Uterus (tissue), 4 donors: Measurements from ENCODE around the gene GCSAM. TPM values are rescaled to one million over a fixed set of nuclear protein-coding genes. Genes with fewer than 3 reads are reported as not detected.

Experiments used
- DNase-seq, 2 donors: peaks; one replicate each; pipeline ENCODE4 v3.0.0-alpha.2; 2019 to 2020
- H3K27ac ChIP-seq, 2 donors: fragments of 200-600 bp; sonication (generic); 1 replicate in 1 of 2; 2 replicates in 1 of 2; pipeline ENCODE4 v1.5.1; 2016 to 2018
- H3K27me3 ChIP-seq, 2 donors: fragments of 200-600 bp; sonication (generic); one replicate each; pipeline ENCODE4 v1.5.1; 2018 to 2019; ENCODE audit warnings: control low read depth in 1 of 2
- H3K36me3 ChIP-seq, 2 donors: fragments of 200-600 bp; sonication (generic); one replicate each; pipeline ENCODE4 v1.5.1; 2019; ENCODE audit warnings: control low read depth in 1 of 2
- H3K4me1 ChIP-seq, 2 donors: fragments of 200-600 bp; sonication (generic); one replicate each; pipeline ENCODE4 v1.5.1; 2018 to 2019; ENCODE audit warnings: control low read depth in 1 of 2
- H3K4me3 ChIP-seq, 2 donors: fragments of 200-600 bp; sonication (generic); 1 replicate in 1 of 2; 2 replicates in 1 of 2; pipeline ENCODE4 v1.5.1; 2018 to 2019; ENCODE audit warnings: mild to moderate bottlenecking in 1 of 2
- H3K9me3 ChIP-seq, 2 donors: fragments of 200-600 bp; sonication (generic); one replicate each; pipeline ENCODE4 v1.5.1; 2019; ENCODE audit warnings: control low read depth in 1 of 2
- POLR2A ChIP-seq, 2 donors: fragments of 450-650 bp; IDR thresholded peaks; one replicate each; pipeline ENCODE4 v1.6.1; 2016; ENCODE audit warnings: antibody characterized with exemption in 2 of 2, mild to moderate bottlenecking in 1 of 2, moderate library complexity in 1 of 2
- intact Hi-C: fragments of 100-400 bp; cut with DNase I; formaldehyde crosslinking; loops from one replicate; pipeline ENCODE4 v1.15.1; 2023; ENCODE audit warnings: low total_unique reads
- total RNA-seq, 4 donors: library from RNA; depleted of rRNA in 3 of 4; stranded (reverse); fragments of >200 nt in 3 of 4; gene quantifications; one replicate each; pipeline versions ENCODE4 v1.1.0 to v1.2.4, GENCODE V29; 2014 to 2023
- TF ChIP-seq, protein P1 (sequence below), 4 experiments: fragments of 200-600 bp in 2 of 4; fragments of 450-650 bp in 2 of 4; sonication (generic) in 2 of 4; IDR thresholded peaks; one replicate each; pipeline ENCODE4 v1.5.1; 2016 to 2019; ENCODE audit warnings: antibody characterized with exemption in 4 of 4, mild to moderate bottlenecking in 2 of 4, moderate library complexity in 1 of 4
- donor health status: DM: yes; HTN: yes; CAD: no.

GCSAM gene
- total RNA-seq, 4 donors from 2014 or later: 0.14 TPM; not detected in 3

DNA sequence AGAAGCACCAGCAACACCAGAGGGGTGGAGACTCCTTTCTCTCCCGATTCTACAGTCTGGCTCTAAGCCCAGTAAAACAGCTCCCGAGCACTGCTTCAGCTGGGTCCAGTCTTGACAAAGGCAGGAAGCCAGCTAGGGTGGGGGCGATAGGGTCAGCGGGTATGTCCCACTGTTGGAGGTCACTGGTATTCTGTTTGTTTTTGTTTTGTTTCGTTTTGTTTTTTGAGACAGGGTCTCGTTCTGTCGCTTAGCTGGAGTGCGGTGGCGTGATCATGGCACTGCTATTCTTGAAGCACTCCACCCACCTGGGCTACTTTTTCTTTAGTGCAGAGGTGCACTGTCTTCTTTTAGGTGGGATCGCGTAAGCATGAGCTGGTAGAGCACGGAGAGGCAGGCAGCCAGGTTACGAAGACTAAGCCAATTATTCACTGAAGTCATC lies 16.3 kb downstream of the GCSAM start:
- H3K27me3 ChIP-seq: no peaks in the 10 kb centered on the region
- intact Hi-C loops: no loop called here
- no peak overlapping the region for H3K4me3 ChIP-seq
- no peak overlapping the region for H3K27ac ChIP-seq
- no peaks in the 10 kb centered on the region for H3K9me3 ChIP-seq
- no peaks in the 10 kb centered on the region for H3K36me3 ChIP-seq
- DNase-seq: no peak
- TF ChIP-seq, protein P1, sequence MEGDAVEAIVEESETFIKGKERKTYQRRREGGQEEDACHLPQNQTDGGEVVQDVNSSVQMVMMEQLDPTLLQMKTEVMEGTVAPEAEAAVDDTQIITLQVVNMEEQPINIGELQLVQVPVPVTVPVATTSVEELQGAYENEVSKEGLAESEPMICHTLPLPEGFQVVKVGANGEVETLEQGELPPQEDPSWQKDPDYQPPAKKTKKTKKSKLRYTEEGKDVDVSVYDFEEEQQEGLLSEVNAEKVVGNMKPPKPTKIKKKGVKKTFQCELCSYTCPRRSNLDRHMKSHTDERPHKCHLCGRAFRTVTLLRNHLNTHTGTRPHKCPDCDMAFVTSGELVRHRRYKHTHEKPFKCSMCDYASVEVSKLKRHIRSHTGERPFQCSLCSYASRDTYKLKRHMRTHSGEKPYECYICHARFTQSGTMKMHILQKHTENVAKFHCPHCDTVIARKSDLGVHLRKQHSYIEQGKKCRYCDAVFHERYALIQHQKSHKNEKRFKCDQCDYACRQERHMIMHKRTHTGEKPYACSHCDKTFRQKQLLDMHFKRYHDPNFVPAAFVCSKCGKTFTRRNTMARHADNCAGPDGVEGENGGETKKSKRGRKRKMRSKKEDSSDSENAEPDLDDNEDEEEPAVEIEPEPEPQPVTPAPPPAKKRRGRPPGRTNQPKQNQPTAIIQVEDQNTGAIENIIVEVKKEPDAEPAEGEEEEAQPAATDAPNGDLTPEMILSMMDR (IDR thresholded peaks at IDR 0.05): no peak
- TF ChIP-seq POLR2A (IDR thresholded peaks at IDR 0.05): no peak
- no peaks in the 10 kb centered on the region for H3K4me1 ChIP-seq

DNA sequence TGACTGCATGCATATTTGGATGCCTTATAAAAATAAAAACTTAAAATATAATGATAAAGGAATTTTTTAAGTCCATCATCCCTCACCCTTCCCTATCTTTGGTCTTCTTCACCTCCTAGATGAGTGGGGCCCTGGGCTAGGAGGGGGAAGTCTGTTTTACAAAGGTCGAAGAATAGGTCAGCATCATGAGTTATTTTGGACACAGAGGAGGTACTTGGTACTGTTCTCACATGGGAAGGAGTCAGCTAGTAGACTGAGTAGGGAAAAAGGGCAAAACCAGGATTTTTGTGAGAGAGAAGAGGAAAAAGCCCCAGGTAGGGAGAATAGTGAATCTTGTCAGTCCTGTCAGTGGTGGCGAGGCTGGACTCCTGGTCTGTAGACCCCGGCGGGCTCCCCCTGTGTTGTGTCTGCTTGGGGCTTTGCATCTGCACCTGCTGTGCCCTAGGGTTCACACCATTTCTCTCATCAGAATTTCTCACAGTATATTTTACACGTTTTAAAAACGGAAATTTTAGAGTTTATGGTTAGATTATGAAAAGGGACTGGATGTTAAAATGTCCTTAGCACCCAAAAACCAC lies 17.2 kb downstream of the GCSAM start:
- no peak for DNase-seq
- intact Hi-C loops: no loop called here
- Histone ChIP-seq H3K27me3 (no peaks in the 10 kb centered on the region), H3K36me3 (no peaks in the 10 kb centered on the region), H3K9me3 (no peaks in the 10 kb centered on the region), H3K4me3 (no peak overlapping the region), H3K27ac (no peak overlapping the region), H3K4me1 (no peaks in the 10 kb centered on the region)
- no peak for TF ChIP-seq POLR2A (IDR thresholded peaks at IDR 0.05)
- TF ChIP-seq, protein P1 (IDR thresholded peaks at IDR 0.05): no peak

DNA sequence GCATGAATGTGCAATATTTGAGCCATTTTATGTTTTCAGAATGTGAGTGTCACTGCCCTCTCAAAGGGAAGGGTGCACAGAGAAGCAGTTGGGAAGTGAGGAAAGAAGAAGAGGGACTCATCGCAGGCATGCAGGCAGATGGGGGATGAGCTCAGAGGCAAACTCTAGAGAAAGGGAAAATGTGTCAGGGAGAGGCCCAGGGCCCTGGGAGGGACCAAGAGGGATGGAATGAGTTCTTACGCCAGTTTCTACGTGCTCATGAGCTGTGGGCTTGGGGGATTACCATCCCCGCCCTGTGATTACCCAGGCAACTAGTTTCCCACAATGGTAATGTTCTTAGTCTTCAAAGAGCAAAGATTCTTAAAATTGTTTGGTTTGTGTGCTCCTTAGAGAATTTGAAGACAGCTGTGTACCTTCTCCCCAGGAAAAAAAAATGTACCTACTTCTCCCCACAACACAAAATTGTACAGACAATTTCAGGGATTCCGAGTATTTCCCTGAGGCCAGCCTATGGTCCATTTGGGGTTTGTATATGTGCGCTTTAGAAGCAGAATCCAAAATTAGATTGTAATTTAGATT lies 17.8 kb downstream of the GCSAM start:
- no peak for DNase-seq
- Histone ChIP-seq H3K36me3 (no peaks in the 10 kb centered on the region), H3K4me1 (no peaks in the 10 kb centered on the region), H3K27ac (no peak overlapping the region), H3K4me3 (no peak overlapping the region), H3K9me3 (no peaks in the 10 kb centered on the region), H3K27me3 (no peaks in the 10 kb centered on the region)
- TF ChIP-seq, protein P1 (IDR thresholded peaks at IDR 0.05): no peak
- no peak for TF ChIP-seq POLR2A (IDR thresholded peaks at IDR 0.05)
- intact Hi-C loops: no loop called here

DNA sequence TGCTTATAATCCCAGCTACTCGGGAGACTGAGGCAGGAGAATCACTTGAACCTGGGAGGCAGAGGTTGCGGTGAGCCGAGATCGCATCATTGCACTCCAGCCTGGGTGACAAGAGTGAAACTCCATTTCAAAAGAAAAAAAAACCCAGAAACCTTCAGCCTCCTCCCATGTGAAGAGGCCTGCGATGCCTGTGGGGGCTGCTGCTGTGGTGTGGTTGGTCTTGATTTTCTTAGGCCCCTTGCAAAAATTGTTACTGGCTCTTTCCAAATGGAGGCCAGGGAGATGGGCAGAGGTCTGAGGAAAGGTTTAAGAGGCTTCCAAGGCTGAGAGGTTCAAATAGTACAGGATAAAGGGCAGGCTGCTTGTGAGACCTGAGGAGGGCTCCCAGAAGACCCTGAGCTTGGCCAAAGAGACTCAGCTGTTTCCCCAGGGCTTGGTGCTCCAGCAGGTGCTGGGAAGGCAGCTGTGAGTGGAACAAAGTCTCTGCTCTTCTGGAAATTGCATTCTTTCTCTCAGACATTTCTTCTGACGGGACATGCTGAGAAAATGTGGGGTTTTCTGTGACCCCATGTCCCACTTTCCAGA lies 18.4 kb downstream of the GCSAM start:
- Histone ChIP-seq H3K27me3 (no peaks in the 10 kb centered on the region), H3K9me3 (no peaks in the 10 kb centered on the region), H3K4me3 (no peak overlapping the region), H3K27ac (no peak overlapping the region), H3K4me1 (no peaks in the 10 kb centered on the region), H3K36me3 (no peaks in the 10 kb centered on the region)
- TF ChIP-seq POLR2A (IDR thresholded peaks at IDR 0.05): no peak
- TF ChIP-seq, protein P1 (IDR thresholded peaks at IDR 0.05): no peak
- intact Hi-C loops: no loop called here
- DNase-seq: no peak

DNA sequence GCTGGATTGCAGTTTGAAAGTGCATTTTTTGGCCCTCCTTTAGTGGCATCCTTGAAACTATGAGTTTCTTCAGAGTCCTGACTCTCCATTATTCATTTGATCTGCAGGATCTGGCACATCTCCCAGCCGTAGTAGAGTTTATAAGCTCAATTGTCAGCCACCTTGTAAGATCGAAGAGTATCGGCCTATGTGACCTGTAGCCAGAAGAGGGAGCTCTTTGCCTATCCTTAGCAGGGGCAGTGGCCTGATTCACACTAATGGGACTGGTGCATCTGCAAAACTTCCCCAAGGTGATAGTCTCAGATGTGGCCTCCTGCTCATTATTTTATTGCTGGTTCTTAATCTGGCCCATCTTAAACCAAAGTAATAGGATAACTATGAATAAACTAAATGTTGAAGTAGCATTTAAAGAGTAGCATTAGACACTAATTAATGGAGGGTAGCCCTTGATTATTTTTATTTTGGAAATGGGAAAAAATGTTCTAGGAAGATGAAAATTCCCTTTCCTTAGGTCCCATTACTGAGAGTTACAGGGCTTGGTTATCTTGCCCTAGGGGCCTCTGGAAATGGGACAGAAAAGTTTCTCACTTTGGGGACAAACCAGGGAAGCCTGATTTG lies 21.2 kb downstream of the GCSAM start:
- H3K4me3 ChIP-seq: no peak overlapping the region
- H3K9me3 ChIP-seq: no peaks in the 10 kb centered on the region
- no peaks in the 10 kb centered on the region for H3K27me3 ChIP-seq
- DNase-seq: no peak
- no peaks in the 10 kb centered on the region for H3K36me3 ChIP-seq
- no peak for TF ChIP-seq POLR2A (IDR thresholded peaks at IDR 0.05)
- TF ChIP-seq, protein P1 (IDR thresholded peaks at IDR 0.05): peak in 3 of 4 experiments; percentile 21 to 35 (median 21)
- intact Hi-C loops: no loop called here
- no peak overlapping the region for H3K27ac ChIP-seq
- no peaks in the 10 kb centered on the region for H3K4me1 ChIP-seq
